HG03066 (cell line): ENCODE results near the gene CPE.
"Not testable (repeated sequence)": the region's sequence is repeated elsewhere in the genome, so short reads cannot be mapped to it uniquely, and the experiment has no call there.

Source experiments
- ATAC-seq: cut with Tn5 transposase; IDR thresholded peaks from one replicate; pipeline ENCODE4 v1.9.1; 2021; ENCODE audit warnings: low read depth; ENCODE audit not compliant: unreplicated experiment

CPE gene

GRCh38 chr4:165458471-165458870 lies 79.7 kb downstream of the CPE start:
- ATAC-seq = no peak

- no peak for ATAC-seq
These were observed 82.5 kb downstream of the CPE start for GRCh38 chr4:165461159-165461821.

- ATAC-seq = no peak
These were observed 83.2 kb downstream of the CPE start for GRCh38 chr4:165462009-165462408.

GRCh38 chr4:165464376-165464775 lies 85.6 kb downstream of the CPE start:
- no peak for ATAC-seq

DNA sequence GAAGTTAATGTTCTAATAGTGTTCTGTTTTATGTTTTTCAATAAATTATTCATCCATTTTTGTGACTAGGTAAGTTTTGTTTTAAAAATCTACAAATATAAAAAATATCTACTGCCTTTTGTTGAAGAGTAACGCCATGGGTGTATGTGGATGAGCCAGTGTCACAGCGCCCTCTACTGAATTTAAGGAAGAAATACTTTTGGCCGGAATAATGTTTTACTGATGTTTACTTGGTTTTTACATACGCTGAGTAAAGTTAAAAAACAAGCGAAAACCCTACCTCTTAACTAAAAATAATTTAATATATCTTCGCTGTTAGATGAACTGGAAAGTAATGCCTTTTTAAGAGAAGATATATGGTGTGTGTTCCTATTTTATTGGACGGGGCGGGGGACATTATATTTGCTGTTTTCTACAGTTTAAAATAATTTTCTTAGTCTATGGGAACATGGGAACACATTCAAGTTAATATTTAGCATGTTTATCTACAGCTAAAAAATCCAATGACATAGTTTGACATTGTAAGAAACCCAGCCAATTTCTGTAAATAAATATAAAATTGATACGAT lies 86.1 kb downstream of the CPE start:
- ATAC-seq = peak; percentile 66

DNA sequence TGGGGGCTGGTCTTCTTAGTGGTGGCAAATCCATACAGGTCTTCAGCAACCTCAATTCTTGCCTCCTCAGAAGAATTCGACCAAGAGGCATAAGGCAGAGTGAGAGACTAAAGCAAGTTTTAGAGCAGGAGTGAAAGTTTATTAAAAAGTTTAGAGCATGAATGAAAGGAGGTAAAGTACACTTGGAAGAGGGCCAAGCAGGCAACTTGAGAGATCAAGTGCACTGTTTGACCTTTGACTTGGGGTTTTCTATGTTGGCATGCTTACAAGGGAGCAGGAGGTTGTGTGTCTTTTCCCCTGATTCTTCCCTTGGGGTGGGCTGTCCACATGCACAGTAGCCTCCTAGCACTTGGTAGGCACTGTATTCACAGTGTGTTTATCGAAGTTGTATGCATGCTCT lies 91.2 kb downstream of the CPE start:
- ATAC-seq = no peak

- no peak for ATAC-seq
These were observed 94.3 kb downstream of the CPE start for GRCh38 chr4:165472943-165473676.

DNA sequence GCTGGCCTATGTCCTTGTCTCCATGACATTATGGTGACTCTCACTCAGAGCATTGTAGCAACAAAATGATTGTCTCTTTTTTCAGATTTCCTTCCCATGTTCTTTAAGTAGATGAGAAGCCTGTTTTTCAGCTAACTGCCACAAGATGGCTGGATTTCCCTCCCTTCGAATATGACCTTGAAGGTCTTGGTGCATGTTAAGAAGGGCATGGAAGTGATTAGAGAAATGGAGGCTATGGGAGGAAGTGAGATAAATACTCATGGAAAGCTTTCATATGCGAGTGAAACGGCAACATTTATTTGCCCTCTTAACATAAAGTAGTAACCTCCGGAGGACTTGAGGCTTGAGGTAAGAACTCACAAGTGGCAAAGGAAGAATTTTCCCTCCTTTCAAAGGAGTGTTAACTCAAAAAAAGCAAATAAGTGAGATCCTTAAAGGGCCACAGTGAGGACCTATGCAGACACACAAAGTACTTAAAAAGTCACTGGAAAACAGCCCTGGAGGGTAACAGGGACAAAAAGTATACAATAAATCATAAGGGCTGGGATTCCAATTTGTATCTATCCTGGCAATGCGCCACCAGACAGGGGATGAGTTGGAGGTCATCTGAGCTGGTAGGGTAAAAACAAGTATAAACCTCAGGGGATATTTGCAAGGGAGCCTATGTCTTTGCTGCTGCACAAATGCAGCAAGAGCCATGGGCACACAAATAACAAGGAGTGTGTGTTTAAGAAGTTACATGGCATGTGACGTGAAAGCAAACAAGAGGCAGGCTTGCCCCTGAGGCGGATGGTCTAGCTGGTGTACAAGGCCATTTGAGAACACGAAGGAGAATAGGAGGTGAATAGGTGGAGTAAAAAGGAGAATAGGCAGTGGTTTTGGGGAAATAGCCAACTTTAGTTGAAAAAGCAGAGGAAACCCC lies 96.2 kb downstream of the CPE start:
- ATAC-seq = no peak

DNA sequence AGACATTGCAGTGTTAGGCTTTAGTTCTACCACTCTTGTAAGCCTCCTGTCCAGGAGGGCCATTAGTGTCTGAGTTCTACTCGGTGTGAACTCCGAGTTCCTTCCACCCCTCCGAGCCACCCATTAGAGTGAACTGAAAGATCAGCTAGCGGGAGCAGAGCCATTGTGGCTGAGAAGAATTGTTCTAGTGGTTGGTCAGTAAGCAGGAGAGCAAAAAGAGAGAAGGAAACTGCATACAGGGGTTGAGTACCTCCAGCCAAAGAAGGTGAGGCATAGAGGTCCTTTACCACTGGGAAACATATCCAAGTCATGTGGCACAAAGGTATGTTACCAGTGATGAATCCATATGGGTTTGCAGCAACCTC lies 96.9 kb downstream of the CPE start:
- no peak for ATAC-seq

- no peak for ATAC-seq
These were observed 97.6 kb downstream of the CPE start for GRCh38 chr4:165476214-165477098.

DNA sequence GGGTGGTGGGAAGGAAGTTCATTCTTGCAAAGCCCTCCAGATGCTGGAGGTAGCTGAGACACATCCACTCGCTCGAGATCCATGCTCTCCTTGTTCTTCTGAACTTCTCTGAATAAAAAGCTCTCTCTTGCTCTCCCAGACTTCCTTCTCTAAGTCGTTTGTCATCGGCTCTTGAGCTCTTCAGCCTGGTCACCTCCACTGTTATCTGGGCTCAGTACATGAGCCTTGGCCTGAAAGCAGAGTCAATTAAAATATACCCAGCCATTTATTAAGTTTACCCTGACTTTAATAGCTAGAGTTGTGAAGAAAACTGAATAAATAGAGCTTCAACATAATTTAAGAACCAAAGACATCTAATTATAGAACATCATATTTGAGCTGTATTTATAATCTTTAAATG lies 99.0 kb downstream of the CPE start:
- ATAC-seq = no peak

DNA sequence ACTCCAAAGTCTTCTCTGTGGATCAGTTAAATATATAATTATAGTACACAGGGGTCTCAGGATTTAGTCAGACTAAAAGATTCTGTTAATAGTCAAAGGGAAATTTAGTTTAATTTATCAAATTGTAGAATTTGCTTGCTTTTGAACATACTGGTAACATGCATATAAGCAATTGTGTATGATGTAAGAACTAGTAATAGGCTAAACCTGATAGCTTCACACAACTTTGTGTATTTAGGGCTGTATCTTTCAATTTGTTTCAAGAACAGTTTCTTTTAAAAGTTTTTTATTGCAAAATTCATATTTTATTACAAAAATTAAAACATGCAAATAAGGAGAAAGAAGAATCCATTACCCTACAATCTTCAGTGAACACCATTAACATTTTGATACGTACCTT lies 99.5 kb downstream of the CPE start:
- ATAC-seq = no peak

DNA sequence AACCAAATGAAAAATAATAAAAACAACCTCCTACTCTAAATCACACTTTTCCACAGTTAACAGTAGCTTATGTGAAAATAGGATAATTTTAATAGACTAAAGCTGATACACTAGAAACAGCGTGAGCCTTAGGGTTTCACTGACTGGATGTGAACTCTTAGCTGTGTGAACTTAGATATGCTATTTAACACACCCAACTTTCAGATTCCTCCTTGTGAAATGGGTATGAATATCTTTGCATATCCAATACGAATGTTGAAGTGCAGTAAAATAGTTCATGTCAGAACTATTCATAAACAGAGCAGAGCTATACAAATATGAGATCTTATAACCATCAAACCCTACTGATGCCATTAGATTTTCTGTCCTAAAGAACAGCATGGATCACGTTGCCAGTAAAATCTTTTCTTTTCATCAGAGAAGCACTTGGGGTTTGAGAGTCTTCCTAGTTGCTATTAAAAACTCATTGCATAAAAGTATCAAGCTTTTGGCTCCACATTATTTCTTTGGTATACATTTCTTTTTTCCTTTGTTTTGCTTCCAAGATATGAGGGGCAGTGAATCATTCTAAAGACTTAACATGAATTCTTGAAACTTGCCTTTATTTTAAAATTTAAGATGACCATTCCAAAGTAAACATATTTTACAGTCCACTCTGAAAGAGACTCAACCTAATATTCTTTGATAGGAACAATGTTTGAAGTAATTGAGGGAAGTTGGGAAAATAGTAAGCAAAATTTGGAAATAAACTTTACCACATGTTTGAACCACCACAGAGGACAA lies 102.4 kb downstream of the CPE start:
- ATAC-seq = no peak

GRCh38 chr4:165489786-165490185 lies 111.0 kb downstream of the CPE start:
- ATAC-seq = no peak

GRCh38 chr4:165492583-165492982 lies 113.8 kb downstream of the CPE start:
- not testable (repeated sequence) for ATAC-seq

DNA sequence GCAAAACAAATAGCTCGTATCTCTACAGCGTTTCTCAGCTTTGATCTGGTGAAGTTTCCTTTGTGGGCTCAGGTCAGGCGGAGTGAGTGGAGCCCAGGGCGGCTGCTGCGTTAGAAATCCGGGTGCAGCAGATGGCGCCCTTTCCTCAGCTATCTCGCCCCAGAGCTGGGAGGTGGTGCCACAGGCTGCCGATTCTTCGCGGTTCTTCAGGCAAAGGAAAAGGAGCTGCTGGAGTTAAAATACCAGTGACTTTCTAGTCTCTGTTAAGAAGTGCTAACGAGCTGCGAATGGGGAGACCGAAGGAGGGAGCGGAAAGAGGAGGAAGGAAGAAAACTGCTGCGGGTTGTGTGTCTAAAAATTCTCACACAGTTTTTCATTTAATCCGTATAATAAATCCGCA lies 114.6 kb downstream of the CPE start:
- ATAC-seq = peak; percentile 93

- no peak for ATAC-seq
These were observed 124.4 kb downstream of the CPE start for GRCh38 chr4:165502916-165503907.

- no peak for ATAC-seq
These were observed 125.4 kb downstream of the CPE start for GRCh38 chr4:165504184-165504583.
